WTC11 (cell line): ENCODE data around the gene RABEP1. TPM values are rescaled to one million over a fixed set of nuclear protein-coding genes. Genes with fewer than 3 reads are reported as not detected.
A peak's percentile ranks its signal among the peaks of the same experiment; 100 is the strongest.

Experiments
- ATAC-seq: fragments of 200-7000 bp; cut with Tn5 transposase; 2 replicates; pipeline ENCODE4 v1.10.0; 2021; ENCODE audit warnings: mild to moderate bottlenecking, moderate library complexity
- CTCF ChIA-PET: fragments of 300-600 bp; sonication (Branson Sonifier 250); formaldehyde crosslinking; loops from one replicate; lab custom pipeline; 2021; ENCODE audit warnings: antibody characterized with exemption; lab: Charles Lee
- POLR2A ChIA-PET: fragments of 350-600 bp; sonication (Branson Sonifier 250); formaldehyde crosslinking; loops from one replicate; lab custom pipeline; 2021; ENCODE audit warnings: antibody characterized with exemption; lab: Charles Lee
- DNase-seq: peaks from one replicate; pipeline ENCODE4 v3.0.0; 2021; ENCODE audit warnings: low spot score
- H3K27ac Mint-ChIP-seq: 2 replicates; pipeline ENCODE4 v1.8.0; 2021; ENCODE audit warnings: mixed read lengths
- H3K27me3 Mint-ChIP-seq: 2 replicates; pipeline ENCODE4 v1.8.0; 2021; ENCODE audit warnings: low read depth, mild to moderate bottlenecking, moderate library complexity, mixed read lengths
- H3K36me3 Mint-ChIP-seq: 2 replicates; pipeline ENCODE4 v1.8.0; 2021; ENCODE audit warnings: mixed read lengths
- H3K4me1 Mint-ChIP-seq: 2 replicates; pipeline ENCODE4 v1.8.0; 2022; ENCODE audit warnings: mixed read lengths
- H3K4me3 Mint-ChIP-seq: 2 replicates; pipeline ENCODE4 v1.8.0; 2021; ENCODE audit warnings: mild to moderate bottlenecking, moderate library complexity, mixed read lengths
- H3K9me3 Mint-ChIP-seq: 2 replicates; pipeline ENCODE4 v1.8.0; 2021; ENCODE audit warnings: mixed read lengths
- ATF3 ChIP-seq: sonication (generic); formaldehyde crosslinking; conservative IDR thresholded peaks from 2 replicates; pipeline ENCODE4 v1.8.1; 2022; ENCODE audit warnings: mild to moderate bottlenecking, missing genetic modification reagents
- CDX4 ChIP-seq: fragments of 250-450 bp; sonication (Bioruptor Pico); IDR thresholded peaks from 2 replicates; pipeline ENCODE4 v1.9.0; 2021; ENCODE audit warnings: moderate library complexity, mild to moderate bottlenecking, inconsistent platforms, borderline replicate concordance
- E2F5 ChIP-seq: sonication (generic); formaldehyde crosslinking; IDR thresholded peaks from 2 replicates; pipeline ENCODE4 v1.8.1; 2022; ENCODE audit warnings: mild to moderate bottlenecking, moderate library complexity, missing genetic modification reagents
- ELF4 ChIP-seq: sonication (generic); formaldehyde crosslinking; IDR thresholded peaks from 2 replicates; pipeline ENCODE4 v1.8.1; 2022; ENCODE audit warnings: low read depth, mild to moderate bottlenecking, moderate library complexity, missing genetic modification reagents
- ETV6 ChIP-seq: sonication (generic); formaldehyde crosslinking; IDR thresholded peaks from 2 replicates; pipeline ENCODE4 v1.8.1; 2022; ENCODE audit warnings: mild to moderate bottlenecking, missing genetic modification reagents
- FOXP1 ChIP-seq: sonication (generic); formaldehyde crosslinking; IDR thresholded peaks from 2 replicates; pipeline ENCODE4 v1.8.0; 2022; ENCODE audit warnings: missing genetic modification reagents, mild to moderate bottlenecking, moderate library complexity, borderline replicate concordance
- GABPB1 ChIP-seq: sonication (generic); formaldehyde crosslinking; IDR thresholded peaks from 2 replicates; pipeline ENCODE4 v1.8.1; 2023; ENCODE audit warnings: mild to moderate bottlenecking, missing genetic modification reagents
- HMGXB4 ChIP-seq: sonication (generic); formaldehyde crosslinking; IDR thresholded peaks from 2 replicates; pipeline ENCODE4 v1.8.1; 2023; ENCODE audit warnings: mild to moderate bottlenecking, moderate library complexity, missing genetic modification reagents
- IRF2 ChIP-seq: sonication (generic); formaldehyde crosslinking; IDR thresholded peaks from 2 replicates; pipeline ENCODE4 v1.8.0; 2022; ENCODE audit warnings: low read depth, missing genetic modification reagents, borderline replicate concordance
- JUN ChIP-seq: sonication (generic); formaldehyde crosslinking; IDR thresholded peaks from 2 replicates; pipeline ENCODE4 v1.8.0; 2023; ENCODE audit warnings: mild to moderate bottlenecking, missing genetic modification reagents
- MYBL2 ChIP-seq: sonication (generic); formaldehyde crosslinking; IDR thresholded peaks from 2 replicates; pipeline ENCODE4 v1.8.1; 2023; ENCODE audit warnings: mild to moderate bottlenecking, moderate library complexity, missing genetic modification reagents
- NFE2L1 ChIP-seq: sonication (generic); formaldehyde crosslinking; IDR thresholded peaks from 2 replicates; pipeline ENCODE4 v1.8.1; 2023; ENCODE audit warnings: missing genetic modification reagents
- NR1H2 ChIP-seq: sonication (generic); formaldehyde crosslinking; IDR thresholded peaks from 2 replicates; pipeline ENCODE4 v1.9.0; 2021; ENCODE audit warnings: mild to moderate bottlenecking, moderate library complexity, missing genetic modification reagents
- PRRX2 ChIP-seq: fragments of 250-450 bp; sonication (Bioruptor Pico); IDR thresholded peaks from 2 replicates; pipeline ENCODE4 v1.8.0; 2021; ENCODE audit warnings: mild to moderate bottlenecking
- RORB ChIP-seq: fragments of 250-450 bp; sonication (Bioruptor Pico); IDR thresholded peaks from 2 replicates; pipeline ENCODE4 v1.9.0; 2021; ENCODE audit warnings: mild to moderate bottlenecking
- SMAD4 ChIP-seq: sonication (generic); formaldehyde crosslinking; IDR thresholded peaks from 2 replicates; pipeline ENCODE4 v1.8.0; 2022; ENCODE audit warnings: mild to moderate bottlenecking, missing genetic modification reagents
- SOX15 ChIP-seq: fragments of 250-450 bp; sonication (Bioruptor Pico); IDR thresholded peaks from 2 replicates; pipeline ENCODE4 v1.9.0; 2021; ENCODE audit warnings: mild to moderate bottlenecking
- USF1 ChIP-seq: sonication (generic); formaldehyde crosslinking; IDR thresholded peaks from 2 replicates; pipeline ENCODE4 v1.8.0; 2022; ENCODE audit warnings: mild to moderate bottlenecking, missing genetic modification reagents
- ZBTB21 ChIP-seq: sonication (generic); formaldehyde crosslinking; IDR thresholded peaks from 2 replicates; pipeline ENCODE4 v1.8.1; 2023; ENCODE audit warnings: mild to moderate bottlenecking, missing genetic modification reagents, borderline replicate concordance
- ZNF121 ChIP-seq: sonication (generic); formaldehyde crosslinking; IDR thresholded peaks from 2 replicates; pipeline ENCODE4 v1.8.0; 2023; ENCODE audit warnings: missing genetic modification reagents
- ZNF219 ChIP-seq: sonication (generic); formaldehyde crosslinking; IDR thresholded peaks from 2 replicates; pipeline ENCODE4 v1.8.0; 2023; ENCODE audit warnings: missing genetic modification reagents, mild to moderate bottlenecking, borderline replicate concordance
- ZNF317 ChIP-seq: sonication (generic); formaldehyde crosslinking; IDR thresholded peaks from 2 replicates; pipeline ENCODE4 v1.8.1; 2023; ENCODE audit warnings: low read depth, mild to moderate bottlenecking, moderate library complexity, missing genetic modification reagents, borderline replicate concordance
- ZNF416 ChIP-seq: fragments of 250-450 bp; sonication (Bioruptor Pico); IDR thresholded peaks from 2 replicates; pipeline ENCODE4 v1.9.0; 2021; ENCODE audit warnings: mild to moderate bottlenecking, inconsistent platforms
- ZNF423 ChIP-seq: fragments of 250-450 bp; sonication (Bioruptor Pico); IDR thresholded peaks from 2 replicates; pipeline ENCODE4 v2.1.2; 2022; ENCODE audit warnings: mild to moderate bottlenecking, moderate library complexity
- ZNF671 ChIP-seq: fragments of 250-450 bp; sonication (Bioruptor Pico); IDR thresholded peaks from 2 replicates; pipeline ENCODE4 v1.8.0; 2021; ENCODE audit warnings: mild to moderate bottlenecking
- ZSCAN18 ChIP-seq: fragments of 250-450 bp; sonication (Bioruptor Pico); IDR thresholded peaks from 2 replicates; pipeline ENCODE4 v2.1.2; 2022; ENCODE audit warnings: mild to moderate bottlenecking, moderate library complexity
- total RNA-seq: library from RNA; stranded (reverse); gene quantifications from 3 replicates; pipeline ENCODE4 v1.2.3, GENCODE V29; 2021

RABEP1 gene
- total RNA-seq, 1 experiment from 2014 or later, result 40.9 TPM

- H3K9me3 Mint-ChIP-seq, result no peaks in the 10 kb centered on the region
- ChIA-PET CTCF (no interaction called here), POLR2A (no interaction called here)
These were observed 73.5 kb downstream of the RABEP1 start for GRCh38 chr17:5355421-5356129.

GRCh38 chr17:5361426-5361825 lies 79.3 kb downstream of the RABEP1 start:
- CTCF ChIA-PET, result interaction anchor here (0.6 to 1.0 kb wide), 4 partner anchors 48 to 113 kb away, joined by 3 read pairs; no protein-coding TSS in a partner anchor
- DNase-seq, result no peak
- POLR2A ChIA-PET, result no interaction called here

More at GRCh38 chr17:5355421-5356129, 73.5 kb downstream of the RABEP1 start:
- Mint-ChIP-seq H3K27ac (peak overlapping the region; percentile 25; the same call in 1 of the 2 replicates), H3K36me3 (peaks cover 46% of the 10 kb centered on the region), H3K27me3 (no peaks in the 10 kb centered on the region), H3K4me1 (peaks cover 5% of the 10 kb centered on the region), H3K4me3 (no peak overlapping the region)
- TF ChIP-seq CDX4 (CRISPR knock-in tag) (no peak), GABPB1 (0 out of 2 replicates have a peak, but pooled peaks have one; percentile 24), ZNF219 (CRISPR knock-in tag) (no peak)
- ATAC-seq, result no peak
- no peak for DNase-seq

GRCh38 chr17:5362162-5362811 lies 80.2 kb downstream of the RABEP1 start:
- POLR2A ChIA-PET, result no interaction called here
- Mint-ChIP-seq H3K27ac (peak overlapping the region; percentile 84), H3K9me3 (no peaks in the 10 kb centered on the region), H3K27me3 (no peaks in the 10 kb centered on the region), H3K4me3 (no peak overlapping the region), H3K4me1 (peaks cover 18% of the 10 kb centered on the region), H3K36me3 (peaks cover 47% of the 10 kb centered on the region)
- CTCF ChIA-PET, result interaction anchor here (0.6 to 1.3 kb wide), 5 partner anchors 49 to 114 kb away, joined by 3 read pairs; partner anchors contain the start of genes NUP88 and RPAIN
- ATAC-seq (peak; percentile 71), DNase-seq (no peak)
- TF ChIP-seq ZNF416 (CRISPR knock-in tag), result no peak
- no peak for TF ChIP-seq NFE2L1 (CRISPR knock-in tag)
- TF ChIP-seq PRRX2, result no peak
- TF ChIP-seq ZNF671 (CRISPR knock-in tag), result no peak
- TF ChIP-seq ZNF121 (CRISPR knock-in tag), result no peak
- TF ChIP-seq NR1H2 (CRISPR knock-in tag), result no peak
- no peak for TF ChIP-seq ZNF219 (CRISPR knock-in tag)
- TF ChIP-seq ELF4 (CRISPR knock-in tag), result no peak
- TF ChIP-seq SOX15, result no peak
- no peak for TF ChIP-seq ZBTB21 (CRISPR knock-in tag)
- TF ChIP-seq HMGXB4 (CRISPR knock-in tag), result no peak
- TF ChIP-seq RORB, result no peak

More at GRCh38 chr17:5361426-5361825, 79.3 kb downstream of the RABEP1 start:
- no peak for TF ChIP-seq ZSCAN18 (CRISPR knock-in tag)
- no peak for TF ChIP-seq IRF2 (CRISPR knock-in tag)
- TF ChIP-seq USF1 (CRISPR knock-in tag), result no peak
- TF ChIP-seq ATF3 (CRISPR knock-in tag), result no peak
- TF ChIP-seq E2F5 (CRISPR knock-in tag), result no peak
- no peak for TF ChIP-seq FOXP1 (CRISPR knock-in tag)
- no peak for TF ChIP-seq ZNF317 (CRISPR knock-in tag)
- TF ChIP-seq ETV6 (CRISPR knock-in tag), result no peak
- no peak for TF ChIP-seq ZNF423 (CRISPR knock-in tag)
- TF ChIP-seq SMAD4 (CRISPR knock-in tag), result no peak
- TF ChIP-seq MYBL2, result no peak
- no peak for TF ChIP-seq JUN
- Mint-ChIP-seq H3K9me3 (no peaks in the 10 kb centered on the region), H3K27ac (peak overlapping the region; percentile 84), H3K4me1 (peaks cover 18% of the 10 kb centered on the region), H3K36me3 (peaks cover 47% of the 10 kb centered on the region), H3K27me3 (no peaks in the 10 kb centered on the region), H3K4me3 (no peak overlapping the region)
- ATAC-seq, result peak; percentile 61
